Left ventricle myocardium inferior (tissue), 1 donor: ENCODE data around the gene CD3G. TPM values are rescaled to one million over a fixed set of nuclear protein-coding genes. Genes with fewer than 3 reads are reported as not detected.

Experiments
- DNase-seq: peaks from one replicate; pipeline ENCODE4 v3.0.0-alpha.2; 2020
- H3K27ac ChIP-seq: fragments of 200-600 bp; replicated peaks from 2 replicates; pipeline ENCODE4 v1.8.0; 2021
- H3K27me3 ChIP-seq: fragments of 200-600 bp; 2 replicates; pipeline ENCODE4 v1.8.0; 2021; ENCODE audit warnings: low read depth
- H3K36me3 ChIP-seq: fragments of 200-600 bp; 2 replicates; pipeline ENCODE4 v1.8.0; 2021
- H3K4me1 ChIP-seq: fragments of 200-600 bp; 2 replicates; pipeline ENCODE4 v1.8.0; 2021
- H3K4me3 ChIP-seq: fragments of 200-600 bp; 2 replicates; pipeline ENCODE4 v1.8.0; 2021; ENCODE audit warnings: mild to moderate bottlenecking, moderate library complexity
- H3K9me3 ChIP-seq: fragments of 200-600 bp; replicated peaks from 2 replicates; pipeline ENCODE4 v1.8.0; 2021
- intact Hi-C: fragments of 100-400 bp; cut with micrococcal nuclease; formaldehyde crosslinking; loops from one replicate; pipeline ENCODE4 v1.11.0; 2022
- long read RNA-seq: library from polyadenylated mRNA; unstranded; transcript quantifications from one replicate; pipeline ENCODE4 v2.0.0, GENCODE V29; 2021
- total RNA-seq: library from RNA; stranded (reverse); fragmentation: NEBNext Ultra II Directional; extraction: Animal tissue kit (Norgen Biotek cat#: 25700); gene quantifications from one replicate; pipeline ENCODE4 v1.2.1, GENCODE V29; 2021
- TF ChIP-seq, protein P1 (sequence below): fragments of 200-600 bp; IDR thresholded peaks from 2 replicates; pipeline ENCODE4 v1.8.0; 2021; ENCODE audit warnings: antibody characterized with exemption, mild to moderate bottlenecking, borderline replicate concordance
- donor health status: DM: no; HTN: yes; CAD: no; lungs with severe emphysema.

The CD3G gene
- total RNA-seq: 0.16 TPM
- long read RNA-seq: 0 reads

GRCh38 chr11:118343981-118344515 lies at the start of gene CD3G:
CD3G (plus strand) TSS chr11:118344344; CDS start chr11:118344424, 80 bp downstream.
- intact Hi-C loops: no loop called here
- H3K36me3 ChIP-seq: no peaks in the 10 kb centered on the region
- H3K27me3 ChIP-seq: peaks cover 64% of the 10 kb centered on the region
- H3K9me3 ChIP-seq: no peaks in the 10 kb centered on the region
- H3K4me3 ChIP-seq: no peak within 1 kb of the TSS
- TF ChIP-seq, protein P1, sequence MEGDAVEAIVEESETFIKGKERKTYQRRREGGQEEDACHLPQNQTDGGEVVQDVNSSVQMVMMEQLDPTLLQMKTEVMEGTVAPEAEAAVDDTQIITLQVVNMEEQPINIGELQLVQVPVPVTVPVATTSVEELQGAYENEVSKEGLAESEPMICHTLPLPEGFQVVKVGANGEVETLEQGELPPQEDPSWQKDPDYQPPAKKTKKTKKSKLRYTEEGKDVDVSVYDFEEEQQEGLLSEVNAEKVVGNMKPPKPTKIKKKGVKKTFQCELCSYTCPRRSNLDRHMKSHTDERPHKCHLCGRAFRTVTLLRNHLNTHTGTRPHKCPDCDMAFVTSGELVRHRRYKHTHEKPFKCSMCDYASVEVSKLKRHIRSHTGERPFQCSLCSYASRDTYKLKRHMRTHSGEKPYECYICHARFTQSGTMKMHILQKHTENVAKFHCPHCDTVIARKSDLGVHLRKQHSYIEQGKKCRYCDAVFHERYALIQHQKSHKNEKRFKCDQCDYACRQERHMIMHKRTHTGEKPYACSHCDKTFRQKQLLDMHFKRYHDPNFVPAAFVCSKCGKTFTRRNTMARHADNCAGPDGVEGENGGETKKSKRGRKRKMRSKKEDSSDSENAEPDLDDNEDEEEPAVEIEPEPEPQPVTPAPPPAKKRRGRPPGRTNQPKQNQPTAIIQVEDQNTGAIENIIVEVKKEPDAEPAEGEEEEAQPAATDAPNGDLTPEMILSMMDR: no peak
- H3K4me1 ChIP-seq: no peaks in the 10 kb centered on the region
- no peak for DNase-seq
- H3K27ac ChIP-seq: no peak within 1 kb of the TSS

- Histone ChIP-seq H3K27ac (no peak overlapping the region), H3K36me3 (no peaks in the 10 kb centered on the region), H3K27me3 (peaks cover 9% of the 10 kb centered on the region), H3K4me3 (no peak overlapping the region), H3K4me1 (no peaks in the 10 kb centered on the region), H3K9me3 (no peaks in the 10 kb centered on the region)
- DNase-seq: no peak
- TF ChIP-seq, protein P1: no peak
- intact Hi-C loops: no loop called here
Measured at GRCh38 chr11:118295199-118295598, 48.9 kb upstream of the CD3G start.

GRCh38 chr11:118295815-118296454 lies 48.2 kb upstream of the CD3G start:
- Histone ChIP-seq H3K27ac (no peak overlapping the region), H3K9me3 (no peaks in the 10 kb centered on the region), H3K4me1 (no peaks in the 10 kb centered on the region), H3K4me3 (no peak overlapping the region), H3K27me3 (peaks cover 9% of the 10 kb centered on the region), H3K36me3 (no peaks in the 10 kb centered on the region)
- DNase-seq: no peak
- intact Hi-C loops: no loop called here
- TF ChIP-seq, protein P1: peak; percentile 69

GRCh38 chr11:118301600-118302195 lies 42.4 kb upstream of the CD3G start:
- peaks cover 25% of the 10 kb centered on the region for H3K27me3 ChIP-seq
- intact Hi-C loops: no loop called here
- no peak overlapping the region for H3K27ac ChIP-seq
- H3K36me3 ChIP-seq: no peaks in the 10 kb centered on the region
- no peaks in the 10 kb centered on the region for H3K9me3 ChIP-seq
- TF ChIP-seq, protein P1: no peak
- DNase-seq: no peak
- H3K4me3 ChIP-seq: no peak overlapping the region
- H3K4me1 ChIP-seq: no peaks in the 10 kb centered on the region

DNA sequence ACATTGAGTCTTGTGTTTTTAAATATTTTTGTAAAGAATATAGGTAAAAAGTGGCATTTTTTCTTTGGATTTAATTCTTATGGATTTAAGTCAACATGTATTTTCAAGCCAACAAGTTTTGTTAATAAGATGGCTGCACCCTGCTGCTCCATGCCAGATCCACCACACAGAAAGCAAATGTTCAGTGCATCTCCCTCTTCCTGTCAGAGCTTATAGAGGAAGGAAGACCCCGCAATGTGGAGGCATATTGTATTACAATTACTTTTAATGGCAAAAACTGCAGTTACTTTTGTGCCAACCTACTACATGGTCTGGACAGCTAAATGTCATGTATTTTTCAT lies 39.9 kb upstream of the CD3G start:
- Histone ChIP-seq H3K9me3 (no peaks in the 10 kb centered on the region), H3K4me1 (no peaks in the 10 kb centered on the region), H3K27ac (no peak overlapping the region), H3K27me3 (peaks cover 31% of the 10 kb centered on the region), H3K4me3 (no peak overlapping the region), H3K36me3 (no peaks in the 10 kb centered on the region)
- TF ChIP-seq, protein P1: no peak
- DNase-seq: no peak
- intact Hi-C loops: no loop called here
